Keratinocyte (primary cell): ENCODE data around the gene CDHR1. TPM values are rescaled to one million over a fixed set of nuclear protein-coding genes. Genes with fewer than 3 reads are reported as not detected.

Source experiments
- DNase-seq: peaks from one replicate; pipeline ENCODE4 v3.0.0-alpha.2; 2011; ENCODE audit warnings: low read depth, missing footprints, low spot score
- FAIRE-seq: peaks from 2 replicates; lab custom pipeline; 2011; peaks lifted over from hg19 to GRCh38; lab: Jason Lieb, UNC
- H2AFZ ChIP-seq: 2 replicates; pipeline ENCODE4 v1.6.0; 2012; ENCODE audit warnings: low read length, control low read depth, inconsistent platforms; ENCODE audit not compliant: control insufficient read depth
- H3K27ac ChIP-seq: 2 replicates; pipeline ENCODE4 v1.5.1; 2011; ENCODE audit warnings: low read length; ENCODE audit not compliant: control insufficient read depth, insufficient read depth
- H3K27me3 ChIP-seq: 3 replicates; pipeline ENCODE4 v1.6.0; 2011; ENCODE audit warnings: low read length; ENCODE audit not compliant: control insufficient read depth, insufficient read depth; ENCODE audit errors: extremely low read depth
- H3K36me3 ChIP-seq, 2 experiments: 2 replicates in 1 of 2; 3 replicates in 1 of 2; pipeline ENCODE4 v1.5.1; 2011; ENCODE audit warnings: low read length in 2 of 2, mild to moderate bottlenecking in 1 of 2; ENCODE audit not compliant: control insufficient read depth in 2 of 2, insufficient read depth in 2 of 2; ENCODE audit errors: extremely low read depth in 1 of 2
- H3K4me1 ChIP-seq: 3 replicates; pipeline ENCODE4 v1.5.1; 2011; ENCODE audit warnings: low read length; ENCODE audit not compliant: control insufficient read depth, insufficient read depth; ENCODE audit errors: extremely low read depth
- H3K4me2 ChIP-seq: 3 replicates; pipeline ENCODE4 v1.6.0; 2011; ENCODE audit warnings: low read depth, low read length; ENCODE audit not compliant: control insufficient read depth, insufficient read depth; ENCODE audit errors: extremely low read depth
- H3K4me3 ChIP-seq, 3 experiments: fragments of 200-600 bp in 1 of 3; sonication (generic) in 1 of 3; 2 replicates in 2 of 3; 3 replicates in 1 of 3; pipeline ENCODE4 v1.5.1; 2011 to 2016; ENCODE audit warnings: low read length in 3 of 3, mild to moderate bottlenecking in 3 of 3, control low read depth in 2 of 3, inconsistent platforms in 1 of 3, low read depth in 1 of 3, mixed read lengths in 1 of 3, mixed run types in 1 of 3, moderate library complexity in 1 of 3; ENCODE audit not compliant: control insufficient read depth in 2 of 3, insufficient read depth in 2 of 3; ENCODE audit errors: extremely low read depth in 1 of 3
- H3K79me2 ChIP-seq: 2 replicates; pipeline ENCODE4 v1.6.0; 2012; ENCODE audit warnings: low read length; ENCODE audit not compliant: control insufficient read depth, insufficient read depth
- H3K9ac ChIP-seq: 3 replicates; pipeline ENCODE4 v1.6.0; 2011; ENCODE audit warnings: low read length; ENCODE audit not compliant: control insufficient read depth, insufficient read depth; ENCODE audit errors: extremely low read depth
- H3K9me1 ChIP-seq: 3 replicates; pipeline ENCODE4 v1.6.0; 2011; ENCODE audit warnings: low read length; ENCODE audit not compliant: control insufficient read depth, insufficient read depth; ENCODE audit errors: extremely low read depth
- H3K9me3 ChIP-seq: 2 replicates; pipeline ENCODE4 v1.5.1; 2012; ENCODE audit warnings: low read depth, low read length; ENCODE audit not compliant: control insufficient read depth
- H4K20me1 ChIP-seq: 3 replicates; pipeline ENCODE4 v1.6.0; 2011; ENCODE audit warnings: low read length; ENCODE audit not compliant: control insufficient read depth, insufficient read depth; ENCODE audit errors: extremely low read depth
- EZH2 ChIP-seq: IDR thresholded peaks from one replicate; pipeline ENCODE4 v1.6.1; 2012; ENCODE audit warnings: inconsistent platforms, mild to moderate bottlenecking, low read length, moderate library complexity
- dilution Hi-C: fragments of 300-500 bp; cut with MboI; formaldehyde crosslinking; loops from one replicate; pipeline ENCODE4 v1.7.0; 2020; ENCODE audit warnings: low sequenced_read_pairs; ENCODE audit not compliant: extremely low pct_ligation_motif_present
- polyA plus RNA-seq, 5 experiments: library from polyadenylated mRNA; depleted of rRNA in 3 of 5; stranded (reverse) in 3 of 5; stranded (forward) in 1 of 5; unstranded in 1 of 5; fragments of >200 nt; gene quantifications; 1 replicate in 1 of 5; 2 replicates in 3 of 5; 3 replicates in 1 of 5; pipeline versions ENCODE4 v1.2.1 to v1.2.3, GENCODE V29; 2011 to 2012; ENCODE audit warnings: missing spikeins in 2 of 5, low read depth in 1 of 5, low replicate concordance in 1 of 5
- TF ChIP-seq, protein P1 (sequence below), 3 experiments: IDR thresholded peaks in 1 of 3; conservative IDR thresholded peaks in 1 of 3; optimal IDR thresholded peaks in 1 of 3; 2 replicates in 2 of 3; 3 replicates in 1 of 3; pipeline versions ENCODE3 to v1.5.1; 2011; ENCODE audit warnings: low read length in 3 of 3, mild to moderate bottlenecking in 3 of 3, moderate library complexity in 2 of 3, control low read depth in 1 of 3, inconsistent platforms in 1 of 3; ENCODE audit not compliant: insufficient read depth in 2 of 3; ENCODE audit errors: extremely low read depth in 1 of 3

CDHR1 gene
- polyA plus RNA-seq, 1 donor (not counting 4 experiments of a cell fraction or from before 2014, with no cell fraction given): 5.2 TPM

DNA sequence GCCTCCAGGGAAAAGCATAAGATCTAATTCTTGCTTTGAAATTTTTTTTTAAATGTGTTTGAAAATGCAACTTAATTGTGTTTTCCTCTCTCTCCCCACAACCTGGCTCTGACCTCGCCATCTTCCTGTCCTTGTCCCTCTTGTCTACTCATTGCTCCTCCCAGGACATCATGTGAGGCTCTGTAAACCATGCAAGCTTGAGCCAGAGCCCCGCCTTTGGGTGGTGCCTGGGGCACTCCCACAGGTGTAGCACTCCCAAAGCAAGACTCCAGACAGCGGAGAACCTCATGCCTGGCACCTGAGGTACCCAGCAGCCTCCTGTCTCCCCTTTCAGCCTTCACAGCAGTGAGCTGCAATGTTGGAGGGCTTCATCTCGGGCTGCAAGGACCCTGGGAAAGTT lies 9.8 kb upstream of the CDHR1 start:
- no peak for DNase-seq
- no peak for TF ChIP-seq EZH2
- TF ChIP-seq, protein P1, sequence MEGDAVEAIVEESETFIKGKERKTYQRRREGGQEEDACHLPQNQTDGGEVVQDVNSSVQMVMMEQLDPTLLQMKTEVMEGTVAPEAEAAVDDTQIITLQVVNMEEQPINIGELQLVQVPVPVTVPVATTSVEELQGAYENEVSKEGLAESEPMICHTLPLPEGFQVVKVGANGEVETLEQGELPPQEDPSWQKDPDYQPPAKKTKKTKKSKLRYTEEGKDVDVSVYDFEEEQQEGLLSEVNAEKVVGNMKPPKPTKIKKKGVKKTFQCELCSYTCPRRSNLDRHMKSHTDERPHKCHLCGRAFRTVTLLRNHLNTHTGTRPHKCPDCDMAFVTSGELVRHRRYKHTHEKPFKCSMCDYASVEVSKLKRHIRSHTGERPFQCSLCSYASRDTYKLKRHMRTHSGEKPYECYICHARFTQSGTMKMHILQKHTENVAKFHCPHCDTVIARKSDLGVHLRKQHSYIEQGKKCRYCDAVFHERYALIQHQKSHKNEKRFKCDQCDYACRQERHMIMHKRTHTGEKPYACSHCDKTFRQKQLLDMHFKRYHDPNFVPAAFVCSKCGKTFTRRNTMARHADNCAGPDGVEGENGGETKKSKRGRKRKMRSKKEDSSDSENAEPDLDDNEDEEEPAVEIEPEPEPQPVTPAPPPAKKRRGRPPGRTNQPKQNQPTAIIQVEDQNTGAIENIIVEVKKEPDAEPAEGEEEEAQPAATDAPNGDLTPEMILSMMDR (optimal IDR thresholded peaks at IDR 0.05 in 1 of 3, IDR thresholded peaks at IDR 0.05 in 1 of 3, conservative IDR thresholded peaks at IDR 0.05 in 1 of 3; ENCODE audit: extremely low read depth in 1 of 3, insufficient read depth in 2 of 3, low read length in 3 of 3): no peak
- Histone ChIP-seq H3K36me3 (no peaks in the 10 kb centered on the region), H3K9ac (no peak overlapping the region), H3K9me1 (no peaks in the 10 kb centered on the region), H3K4me1 (peaks cover 3% of the 10 kb centered on the region), H3K4me2 (no peak overlapping the region), H3K4me3 (no peak overlapping the region), H2AFZ (no peak overlapping the region), H3K27ac (no peak overlapping the region), H3K9me3 (no peaks in the 10 kb centered on the region), H3K27me3 (no peaks in the 10 kb centered on the region), H3K79me2 (no peaks in the 10 kb centered on the region), H4K20me1 (no peaks in the 10 kb centered on the region)
- no peak for FAIRE-seq
- dilution Hi-C loops: no loop called here

DNA sequence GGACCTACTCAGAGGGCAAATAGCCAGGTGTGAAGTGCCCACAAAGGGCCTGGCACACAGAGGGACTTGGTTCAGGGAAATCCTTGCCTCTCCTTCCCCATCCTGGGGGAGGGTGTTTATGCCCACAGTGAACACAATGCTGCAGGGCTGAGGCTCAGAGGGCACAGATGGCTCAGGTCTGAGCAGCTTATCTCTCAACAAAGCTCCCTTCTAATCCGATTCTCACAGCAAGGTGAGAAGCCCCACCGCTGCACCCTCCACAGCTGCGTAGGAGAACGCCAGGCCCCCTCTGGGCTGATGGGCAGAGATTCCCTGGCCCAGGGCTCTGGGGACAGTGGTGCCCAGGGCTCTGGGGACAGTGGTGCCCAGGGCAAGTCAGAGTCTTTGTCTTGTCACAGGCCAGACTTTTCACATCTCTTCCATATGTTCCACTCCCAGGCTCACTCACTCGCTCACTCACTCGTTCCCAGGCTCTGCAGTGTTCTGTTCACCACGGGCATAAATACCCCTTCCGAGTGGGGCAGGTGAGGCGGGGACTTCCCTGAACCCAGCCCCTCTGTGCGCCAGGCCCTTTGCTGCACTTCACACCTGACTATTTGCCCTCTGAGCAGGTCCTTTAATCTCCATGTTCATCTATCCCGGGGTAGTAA lies 8.7 kb upstream of the CDHR1 start:
- Histone ChIP-seq H3K4me2 (no peak overlapping the region), H3K9me1 (no peaks in the 10 kb centered on the region), H2AFZ (no peak overlapping the region), H3K4me3 (no peak overlapping the region), H3K27me3 (no peaks in the 10 kb centered on the region), H3K9me3 (no peaks in the 10 kb centered on the region), H3K9ac (no peak overlapping the region), H3K79me2 (no peaks in the 10 kb centered on the region), H3K27ac (no peak overlapping the region), H3K36me3 (no peaks in the 10 kb centered on the region), H4K20me1 (no peaks in the 10 kb centered on the region), H3K4me1 (no peaks in the 10 kb centered on the region)
- FAIRE-seq: no peak
- no peak for TF ChIP-seq EZH2
- TF ChIP-seq, protein P1 (optimal IDR thresholded peaks at IDR 0.05 in 1 of 3, IDR thresholded peaks at IDR 0.05 in 1 of 3, conservative IDR thresholded peaks at IDR 0.05 in 1 of 3; ENCODE audit: extremely low read depth in 1 of 3, insufficient read depth in 2 of 3, low read length in 3 of 3): no peak
- DNase-seq: no peak
- dilution Hi-C loops: no loop called here
